Fibroblast of lung (primary cell): ENCODE data around the gene ADAM15.

Experiments
- CTCF ChIP-seq, 2 donors: IDR thresholded peaks in 1 of 2; conservative IDR thresholded peaks in 1 of 2; 1 replicate in 1 of 2; 2 replicates in 1 of 2; pipeline ENCODE4 v1.5.1; 2011 to 2012; ENCODE audit warnings: low read length in 2 of 2, control low read depth in 1 of 2, inconsistent platforms in 1 of 2, low read depth in 1 of 2, mild to moderate bottlenecking in 1 of 2
- EZH2 ChIP-seq: IDR thresholded peaks from 2 replicates; pipeline ENCODE4 v1.5.1; 2012; ENCODE audit warnings: low read length, control low read depth, mild to moderate bottlenecking; ENCODE audit errors: missing control alignments

DNA sequence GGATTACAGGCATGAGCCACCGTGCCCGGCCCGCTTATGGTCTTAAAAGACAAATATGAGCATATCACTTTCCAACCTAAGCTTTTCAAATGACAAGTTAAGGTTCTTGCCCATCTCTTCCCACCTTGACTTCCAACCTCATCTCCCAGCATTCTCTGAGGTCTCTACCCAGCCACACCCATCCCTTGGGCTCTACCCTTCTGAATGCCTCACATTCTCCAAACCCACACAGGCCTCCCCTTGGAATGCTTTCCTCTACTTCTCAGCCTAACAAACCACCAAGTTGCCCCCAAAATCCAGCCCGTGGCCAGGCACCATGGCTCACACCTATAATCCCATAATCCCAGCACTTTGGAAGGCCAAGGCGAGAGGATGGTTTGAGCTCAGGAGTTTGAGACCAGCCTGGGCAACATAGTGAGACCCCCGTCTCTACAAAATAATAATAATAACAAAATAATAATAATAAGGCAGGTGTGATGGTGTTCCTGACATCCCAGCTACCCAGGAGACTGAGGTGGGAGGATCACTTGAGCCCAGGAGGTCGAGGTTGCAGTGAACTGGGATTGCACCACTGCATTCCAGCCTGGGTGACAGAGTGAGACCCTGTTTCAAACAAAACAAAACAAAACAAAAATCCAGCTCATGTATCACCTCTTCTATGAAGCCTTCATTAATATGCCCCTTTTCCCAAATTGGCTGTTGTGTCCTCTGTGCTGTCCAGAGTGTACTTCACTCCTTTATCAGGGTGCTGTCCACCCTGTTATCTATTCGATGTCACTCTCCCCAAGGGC is 28.8 kb upstream of the ADAM15 start:
- no peak for TF ChIP-seq CTCF (conservative IDR thresholded peaks at IDR 0.05 in 1 of 2, IDR thresholded peaks at IDR 0.05 in 1 of 2; ENCODE audit: low read depth in 1 of 2, low read length in 2 of 2)
- no peak for TF ChIP-seq EZH2
